HG02970 (cell line): ENCODE measurements around the gene ANKRD11.
"Not testable (repeated sequence)": the region's sequence is repeated elsewhere in the genome, so short reads cannot be mapped to it uniquely, and the experiment has no call there.

ENCODE experiments used
- ATAC-seq: cut with Tn5 transposase; IDR thresholded peaks from one replicate; pipeline ENCODE4 v1.9.1; 2021; ENCODE audit warnings: mild to moderate bottlenecking, moderate library complexity, moderate number of reproducible peaks; ENCODE audit not compliant: unreplicated experiment, low FRiP score

Gene ANKRD11

DNA sequence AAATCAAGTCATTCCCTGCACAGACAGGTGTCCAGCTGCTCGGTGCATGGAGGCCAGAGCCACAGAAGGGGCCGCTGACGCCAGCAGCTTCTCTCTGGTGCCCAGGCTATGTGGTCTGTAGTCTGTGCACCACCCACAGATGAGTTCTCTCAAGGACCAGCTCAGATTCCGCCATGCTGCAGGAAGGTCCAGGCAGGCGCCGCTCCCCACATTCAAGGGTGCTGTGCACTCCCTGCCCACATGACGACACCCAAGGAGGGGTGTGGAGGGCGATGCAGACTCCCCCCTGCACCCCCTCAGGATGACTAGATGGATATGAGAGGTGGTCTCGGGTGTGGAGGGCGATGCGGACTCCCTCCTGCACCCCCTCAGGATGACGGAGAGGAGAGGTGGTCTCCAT, 119.0 kb downstream of the ANKRD11 start:
- ATAC-seq = no peak

DNA sequence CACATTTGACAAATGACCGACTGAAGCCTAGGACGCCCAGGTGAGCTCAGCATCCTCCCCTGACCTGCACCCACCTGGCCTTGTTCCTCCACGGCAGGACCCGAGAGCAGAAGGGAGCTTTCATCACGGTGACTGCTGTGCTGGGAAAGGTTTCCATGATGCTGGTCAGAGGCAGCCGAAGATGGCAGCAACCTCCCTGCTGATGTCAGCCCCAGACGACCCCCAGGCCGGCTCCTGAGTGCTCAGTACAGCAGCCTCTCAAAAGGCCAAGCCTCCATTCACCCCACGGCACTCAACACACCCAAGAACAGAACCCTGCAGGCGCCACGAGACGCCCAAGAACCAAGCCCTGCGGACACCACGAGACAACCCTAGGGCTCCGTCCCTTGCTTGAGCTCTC, 119.8 kb downstream of the ANKRD11 start:
- ATAC-seq = no peak

DNA sequence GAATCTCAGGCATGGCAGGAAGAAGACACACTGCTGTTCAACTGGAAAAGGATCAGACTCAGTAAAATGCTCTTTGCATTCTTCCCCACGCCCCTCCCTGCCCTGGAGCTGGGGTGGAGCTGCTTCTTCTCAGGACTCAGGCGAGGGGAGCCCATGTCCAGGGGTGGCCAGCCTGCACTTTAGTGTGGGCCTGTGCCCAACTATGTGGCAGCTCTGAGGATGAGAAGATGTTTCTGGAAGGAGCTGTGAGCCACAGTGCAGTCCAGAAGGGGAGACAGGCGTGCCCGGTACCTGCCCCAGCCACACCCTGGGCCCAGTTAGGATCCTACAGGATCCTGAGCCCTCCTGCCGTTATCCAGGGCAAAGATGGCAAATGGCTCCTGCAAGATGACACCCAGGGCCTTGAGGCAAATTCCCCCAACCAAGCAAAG, 120.3 kb downstream of the ANKRD11 start:
- ATAC-seq = no peak

DNA sequence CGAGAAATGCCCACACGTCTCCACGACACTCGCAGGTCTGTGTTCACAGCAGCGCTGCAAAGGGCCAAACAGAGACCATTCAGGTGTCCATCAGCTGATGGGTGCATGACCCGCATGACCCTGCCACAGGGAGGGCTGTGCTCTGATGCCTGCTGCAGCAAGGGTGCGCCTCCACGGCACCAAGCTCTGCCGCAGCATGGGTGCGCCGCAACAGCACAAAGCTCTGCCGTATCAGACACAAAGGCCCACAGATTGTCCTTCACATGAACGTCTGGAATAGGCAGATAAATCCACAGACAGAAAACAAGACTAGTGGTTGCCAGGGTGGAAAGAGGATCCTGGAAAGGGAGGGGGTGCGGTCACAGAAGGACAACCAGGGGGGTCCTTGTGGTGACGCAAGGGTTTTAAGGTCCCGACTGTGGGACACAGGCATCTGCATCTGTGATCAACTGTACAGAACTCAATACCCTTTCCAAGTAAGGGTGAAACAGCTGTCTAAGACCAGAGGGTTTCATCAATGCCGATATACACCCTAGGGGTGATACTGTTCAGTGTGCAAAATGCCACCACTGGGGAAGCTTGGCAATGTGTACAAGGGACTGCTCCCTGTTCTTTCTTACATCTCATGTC, 121.0 kb downstream of the ANKRD11 start:
- no peak for ATAC-seq

DNA sequence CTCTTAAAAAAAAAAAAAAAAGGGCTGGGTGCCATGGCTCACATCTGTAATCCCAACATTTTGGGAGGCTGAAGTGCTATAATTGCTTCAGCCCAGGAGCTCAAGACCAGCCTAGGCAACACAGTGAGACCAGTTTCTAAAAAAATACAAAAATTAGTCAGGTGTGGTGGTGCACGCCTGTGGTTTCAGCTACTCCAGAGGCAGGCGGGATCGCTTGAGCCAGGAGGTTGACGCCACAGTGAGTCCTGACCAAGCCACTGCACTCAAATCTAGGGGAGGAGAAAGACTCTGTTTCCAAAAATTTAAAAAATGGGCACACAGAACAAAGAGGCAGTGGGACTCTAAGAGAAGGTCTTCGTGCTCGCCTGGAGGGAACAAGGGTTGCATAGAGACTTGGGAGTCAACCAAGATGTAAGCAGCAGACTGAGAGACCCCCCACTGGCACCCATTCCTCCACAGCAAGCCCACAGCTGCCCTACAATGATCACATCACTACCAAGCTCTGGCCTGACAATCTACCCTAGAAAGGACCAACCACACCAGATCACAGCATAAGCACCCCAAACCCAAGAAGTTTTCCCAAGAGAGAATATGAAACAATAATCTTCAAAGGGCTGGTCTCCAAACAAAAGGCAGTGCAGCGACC, 121.6 kb downstream of the ANKRD11 start:
- ATAC-seq = no peak

DNA sequence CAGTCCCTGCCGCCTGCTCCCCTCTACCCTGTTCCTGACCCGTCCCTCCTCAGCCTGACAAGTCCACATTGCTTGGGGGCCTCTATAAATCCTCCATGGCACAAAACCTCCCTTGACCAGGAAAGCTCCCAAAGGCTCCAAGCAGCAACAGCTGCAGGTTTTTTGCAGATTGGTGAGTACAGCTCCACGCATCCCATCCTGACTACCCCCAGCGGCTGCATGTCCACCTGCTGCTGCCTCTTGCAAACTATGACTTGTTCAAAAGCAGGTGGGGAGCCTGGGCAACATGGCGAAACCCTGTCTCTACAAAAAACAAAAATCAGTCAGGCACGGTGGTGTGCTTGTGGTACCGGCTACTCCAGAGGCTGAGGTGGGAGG, 122.8 kb downstream of the ANKRD11 start:
- no peak for ATAC-seq

DNA sequence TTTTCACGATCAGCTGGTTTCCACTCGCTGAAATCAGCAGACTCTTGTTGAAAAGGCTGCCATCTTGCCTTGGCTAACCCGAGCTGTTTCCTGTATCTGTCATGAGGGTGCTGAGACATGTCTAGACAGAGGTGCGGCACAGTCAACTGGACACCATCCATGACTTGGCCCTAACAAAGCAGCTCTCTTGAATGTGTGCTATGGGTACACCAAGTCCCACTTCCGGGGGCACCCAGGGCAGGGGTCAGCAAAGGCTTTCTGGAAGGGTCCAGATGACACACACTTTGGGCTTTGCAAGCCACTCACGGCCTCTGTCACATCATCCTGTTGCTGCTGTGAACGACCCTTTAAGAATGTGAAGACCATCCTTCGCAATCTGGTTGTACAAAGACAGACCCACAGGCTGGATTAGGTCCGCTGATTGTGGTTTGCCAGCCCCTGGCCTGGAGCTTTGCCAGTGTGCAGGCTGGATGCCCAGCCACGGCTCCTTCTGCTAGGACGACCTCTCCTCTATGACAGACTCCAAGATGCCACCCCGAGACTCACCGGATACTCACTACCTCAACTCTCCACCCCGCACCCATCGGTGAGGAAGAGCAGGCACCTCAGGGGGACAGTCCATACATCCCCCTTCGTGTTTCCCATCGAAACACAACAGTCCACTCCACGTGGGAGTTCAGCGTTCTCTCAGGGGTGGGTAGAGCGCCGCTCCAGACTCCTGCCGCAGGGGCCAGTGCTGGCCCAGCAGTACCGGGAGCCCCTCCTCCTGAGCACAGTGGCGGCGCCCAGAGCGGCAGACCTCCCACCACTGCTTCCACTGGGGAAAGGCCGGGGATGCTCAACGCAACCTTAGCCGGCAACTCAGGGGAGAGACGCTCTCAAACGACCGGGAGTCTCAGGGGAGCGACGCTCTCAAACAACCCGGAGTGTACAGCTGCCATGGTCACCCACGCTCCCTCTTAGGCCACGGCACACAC, 123.5 kb downstream of the ANKRD11 start:
- no peak for ATAC-seq

DNA sequence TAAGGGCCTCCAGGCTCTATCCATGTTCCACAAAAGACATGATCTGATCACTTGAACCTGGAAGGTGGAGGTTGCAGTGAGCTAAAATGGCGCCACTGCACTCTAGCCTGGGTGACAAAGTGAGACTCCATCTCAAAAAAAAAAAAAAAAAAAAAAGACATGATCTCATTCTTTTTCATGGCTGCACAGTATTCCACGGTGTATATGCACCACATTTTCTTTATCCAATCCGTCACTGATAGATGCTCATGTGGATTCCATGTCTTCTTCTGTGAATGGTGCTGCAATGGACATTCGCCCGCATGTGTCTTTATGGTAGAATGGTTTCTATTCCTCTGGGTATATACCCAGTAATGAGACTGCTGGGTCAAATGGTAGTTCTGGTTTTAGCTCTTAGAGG, 124.4 kb downstream of the ANKRD11 start:
- ATAC-seq = no peak

DNA sequence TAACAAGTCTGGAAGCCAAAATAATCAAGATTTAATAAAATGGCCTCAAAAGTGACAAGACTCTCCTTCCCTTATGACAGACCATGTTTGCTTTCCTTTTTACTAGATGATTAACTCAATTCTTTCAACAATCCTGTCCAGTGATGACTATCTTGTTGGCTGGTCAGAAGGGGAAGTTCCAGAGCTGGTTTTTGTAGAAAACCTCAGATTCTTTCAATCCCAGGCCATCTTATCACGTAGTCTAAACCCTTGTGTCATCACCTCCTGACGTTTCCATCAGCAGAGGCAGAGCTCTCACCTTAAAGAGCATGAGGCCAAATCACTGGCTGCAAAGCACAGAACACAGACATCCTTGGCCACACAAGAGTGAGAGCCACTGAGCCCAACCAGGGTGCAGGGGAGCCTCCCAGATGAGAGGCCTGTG, 125.3 kb downstream of the ANKRD11 start:
- no peak for ATAC-seq

DNA sequence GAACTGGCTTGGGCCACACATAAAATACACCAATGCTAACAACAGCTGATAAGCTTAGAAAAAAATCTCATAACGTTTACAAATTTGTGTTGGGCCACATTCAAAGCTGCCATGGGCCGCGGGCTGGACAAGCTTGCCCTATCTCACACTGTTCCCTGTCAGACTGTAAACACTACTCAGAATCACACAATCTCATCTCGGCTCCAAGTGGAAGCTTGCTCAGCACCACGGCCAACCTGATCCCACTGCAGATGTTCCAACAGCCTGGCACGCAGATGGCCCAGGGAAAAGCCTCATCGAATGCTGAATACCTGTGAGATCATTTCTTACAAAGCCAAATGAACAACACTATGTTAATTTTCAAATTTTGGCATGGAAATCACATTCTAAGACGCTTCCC, 125.8 kb downstream of the ANKRD11 start:
- no peak for ATAC-seq

DNA sequence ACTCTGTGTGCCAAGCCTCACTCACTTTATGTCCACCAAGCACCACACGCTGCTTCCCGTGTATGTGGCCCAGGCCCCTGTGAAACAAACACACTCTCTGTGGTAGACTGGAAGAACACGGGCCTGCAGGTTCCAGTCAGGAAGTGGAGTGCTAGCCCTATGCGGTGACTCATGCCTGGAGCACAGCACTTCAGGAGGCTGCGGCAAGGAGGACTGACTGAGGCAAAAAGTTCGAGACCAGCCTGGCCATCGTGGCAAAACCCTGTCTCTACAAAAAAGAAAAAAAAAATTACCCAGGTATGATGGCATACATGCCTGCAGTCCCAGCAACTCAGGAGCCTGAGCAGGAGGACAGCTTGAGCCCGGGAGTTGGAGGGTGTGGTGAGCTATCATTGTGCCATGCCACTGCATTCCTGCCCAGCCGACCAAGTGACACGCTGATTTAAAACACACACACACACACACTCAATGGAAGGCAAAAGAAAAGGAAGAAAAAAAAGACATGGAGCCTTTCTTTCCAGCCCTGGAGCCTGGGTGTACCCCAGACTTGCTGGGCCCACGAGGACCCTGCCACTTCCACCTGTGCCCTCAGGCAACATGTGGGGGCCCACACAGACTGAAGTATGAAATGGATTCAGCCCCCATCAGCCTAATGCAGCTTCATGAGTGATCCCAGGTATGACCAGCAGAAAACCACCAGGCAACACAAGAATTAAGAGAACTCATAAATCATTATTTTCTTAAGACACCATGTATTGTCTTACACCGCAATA, 126.6 kb downstream of the ANKRD11 start:
- ATAC-seq = no peak

DNA sequence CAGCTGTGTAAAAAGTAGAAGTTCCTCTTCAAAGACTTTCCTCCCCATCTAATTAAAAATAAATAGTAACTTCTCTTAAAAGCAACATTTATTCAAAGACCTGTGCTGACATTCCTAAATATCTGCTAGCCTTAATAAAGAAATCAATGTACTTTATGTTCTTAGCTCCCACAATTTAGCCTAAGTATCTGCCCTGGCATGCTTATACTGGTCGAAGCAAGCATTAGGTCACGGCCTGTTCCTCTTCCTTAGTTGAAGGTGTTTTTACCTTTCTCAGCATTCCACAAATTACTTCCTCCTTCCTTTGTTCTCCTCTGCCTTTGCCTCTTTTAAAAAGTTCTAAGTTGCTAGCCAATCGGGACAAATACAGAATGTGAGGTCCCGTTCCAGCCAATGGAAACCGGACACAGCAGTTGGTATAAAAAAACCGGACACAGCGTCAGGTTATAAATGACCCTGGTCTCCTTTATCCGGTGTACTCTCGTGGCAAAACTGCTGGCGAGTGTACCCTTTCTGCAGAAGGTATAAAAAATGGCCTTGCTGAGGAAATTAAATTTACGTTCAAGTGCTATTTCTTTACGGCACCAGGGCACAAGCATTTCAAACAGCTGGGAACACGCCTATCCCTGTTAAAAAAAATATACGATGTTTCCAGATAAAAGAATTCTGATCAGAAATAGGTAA, 127.7 kb downstream of the ANKRD11 start:
- ATAC-seq = not testable (repeated sequence)

DNA sequence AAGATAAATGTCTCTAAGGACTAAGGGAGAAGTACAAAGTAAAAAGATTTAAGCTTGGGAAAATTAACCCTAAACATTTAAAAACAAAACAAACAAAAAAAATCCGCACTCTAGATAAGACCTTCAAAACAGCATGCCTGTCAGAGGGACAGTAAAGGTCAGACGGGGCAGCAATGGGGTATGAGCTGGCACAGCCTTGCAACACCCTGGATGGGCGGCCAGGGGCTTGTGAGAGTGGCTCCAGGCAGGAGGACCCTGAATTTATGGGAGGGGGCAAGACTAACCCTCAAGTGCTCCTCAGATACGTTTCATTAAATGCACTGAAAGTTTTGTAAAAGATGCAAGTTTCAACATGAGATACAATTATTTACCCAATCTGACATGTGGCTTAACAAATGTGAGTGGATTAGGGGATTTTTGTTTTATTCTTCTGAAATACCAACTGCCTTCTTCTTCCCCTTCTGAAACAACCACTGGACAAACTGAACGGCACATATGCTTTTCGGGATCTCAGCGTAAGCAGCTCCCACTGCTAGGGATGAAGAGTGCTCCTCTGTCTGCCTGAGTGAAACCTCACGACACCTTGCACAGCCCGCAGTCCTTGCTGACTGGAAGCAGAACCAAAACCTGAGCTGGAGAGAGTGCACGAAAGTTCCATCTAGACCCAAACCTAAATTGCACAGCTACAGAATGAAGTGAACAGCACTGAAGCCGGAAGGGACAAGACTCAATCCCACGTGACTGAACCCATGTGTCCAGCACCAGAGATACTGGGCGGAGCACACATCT, 128.4 kb downstream of the ANKRD11 start:
- peak; percentile 50 for ATAC-seq

DNA sequence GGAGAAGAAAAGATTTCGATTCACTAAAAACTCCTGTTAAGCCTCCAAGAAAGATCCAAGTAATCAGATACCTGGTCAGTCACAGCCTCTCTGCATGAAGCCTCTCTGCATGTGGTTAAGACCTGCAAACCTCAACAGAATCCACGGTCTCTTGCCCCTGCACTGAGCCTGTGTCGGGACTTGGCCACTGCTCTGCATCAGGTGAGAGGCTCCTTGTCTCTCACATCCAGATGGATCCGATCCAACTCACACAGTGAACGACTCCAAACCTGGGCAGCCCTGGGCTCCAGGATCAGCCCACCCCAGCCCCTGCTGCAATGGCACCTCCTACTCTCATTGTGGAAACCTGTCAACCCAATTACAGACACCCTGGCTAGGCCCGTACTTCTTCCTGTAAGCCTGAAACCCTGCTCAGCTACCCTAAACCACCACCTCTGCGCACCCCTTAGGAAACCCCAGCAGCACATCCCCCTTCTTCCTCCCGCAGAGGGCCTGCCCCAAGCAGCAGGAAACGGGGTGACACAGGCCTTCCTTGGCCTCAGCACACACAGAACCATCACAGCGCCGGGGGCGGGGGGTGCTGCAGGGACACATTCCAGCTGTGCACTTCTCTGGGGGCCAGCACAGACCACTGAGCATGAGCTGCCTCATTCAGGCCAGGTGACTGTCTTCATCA, 129.5 kb downstream of the ANKRD11 start:
- ATAC-seq = no peak

DNA sequence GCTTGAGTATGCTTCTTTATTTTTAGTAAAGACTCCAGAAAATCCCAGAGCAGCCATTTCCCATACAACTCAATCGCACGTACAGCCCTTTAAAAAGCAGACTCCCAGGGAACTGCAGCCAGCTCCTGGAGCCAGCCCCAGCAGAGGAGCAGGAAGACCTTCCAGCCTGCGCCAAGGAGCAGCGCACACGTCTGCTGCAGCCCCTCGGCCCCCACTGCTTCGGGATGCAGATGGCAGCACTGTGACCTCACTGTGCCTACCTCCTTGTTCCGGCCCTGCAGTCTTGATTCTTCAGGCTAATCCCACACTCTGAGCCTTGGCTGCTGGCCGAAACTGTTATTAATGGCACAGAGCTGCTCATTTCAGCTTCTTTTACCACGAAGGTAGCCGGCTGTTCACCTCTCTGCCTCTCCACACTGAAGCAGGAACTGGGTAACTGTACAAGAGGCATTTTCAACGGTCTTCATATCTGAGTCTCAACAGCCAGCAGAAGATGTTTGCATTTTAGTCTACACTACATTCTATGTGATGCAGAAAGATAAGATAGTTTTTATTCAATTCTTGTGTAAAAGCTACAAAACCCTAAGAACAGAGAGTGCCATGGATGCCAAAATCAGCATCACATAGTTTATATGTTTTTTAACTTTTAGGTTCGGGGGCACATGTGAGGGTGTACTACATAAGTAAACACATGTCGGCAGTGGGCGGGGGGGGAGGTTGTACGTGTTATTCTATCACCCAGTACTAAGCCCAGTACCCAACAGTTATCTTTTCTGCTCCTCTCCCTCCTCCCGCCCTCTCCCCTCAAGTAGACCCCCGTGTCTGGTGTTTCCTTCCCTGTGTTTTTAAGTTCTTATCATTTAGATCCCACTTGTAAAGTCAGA, 130.9 kb downstream of the ANKRD11 start:
- no peak for ATAC-seq

DNA sequence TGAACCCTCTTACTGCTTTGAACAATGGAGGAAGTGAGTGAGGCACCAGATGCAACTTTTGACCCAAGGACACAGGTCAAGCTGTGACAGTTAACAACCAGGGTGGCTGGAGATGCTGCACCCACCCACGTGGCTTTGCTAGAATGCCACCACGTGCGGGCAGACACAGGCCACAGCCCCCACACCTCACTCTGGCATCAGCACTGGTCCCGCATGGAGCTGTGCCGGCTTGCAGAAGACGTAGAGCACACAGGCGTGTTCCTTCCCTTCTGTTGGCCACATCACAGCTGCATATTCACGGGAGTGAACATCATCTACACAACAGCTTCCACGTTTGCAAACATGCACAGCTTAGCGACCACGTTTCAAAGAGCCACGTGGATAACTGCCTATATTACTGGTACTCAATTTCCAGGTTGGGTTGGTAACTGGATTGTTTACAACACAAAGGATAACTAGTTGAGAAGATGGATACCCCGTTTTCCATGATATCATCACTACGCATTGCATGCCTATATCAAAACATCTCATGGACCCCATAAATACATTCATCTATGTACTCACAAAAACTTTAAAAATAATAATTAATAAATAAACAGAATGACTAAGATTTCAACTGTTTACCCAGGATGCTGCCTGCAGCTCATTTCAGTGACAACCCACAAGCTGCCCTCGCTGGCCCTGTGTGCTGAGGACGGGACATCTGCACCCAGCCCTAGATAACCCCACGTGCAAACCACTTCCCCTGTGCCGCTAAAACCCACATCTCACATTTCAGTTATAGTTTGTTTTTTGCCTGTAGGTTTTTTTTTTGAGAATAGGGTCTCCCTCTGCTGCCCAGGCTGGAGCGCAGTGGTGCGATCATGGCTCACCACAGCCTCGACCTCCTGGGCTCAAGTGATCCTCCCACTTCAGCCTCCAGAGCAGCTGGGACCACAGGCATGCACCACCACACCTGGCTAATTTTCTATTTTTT, 132.0 kb downstream of the ANKRD11 start:
- ATAC-seq = no peak
